ENCODE measurements around the gene LEF1.

DNA sequence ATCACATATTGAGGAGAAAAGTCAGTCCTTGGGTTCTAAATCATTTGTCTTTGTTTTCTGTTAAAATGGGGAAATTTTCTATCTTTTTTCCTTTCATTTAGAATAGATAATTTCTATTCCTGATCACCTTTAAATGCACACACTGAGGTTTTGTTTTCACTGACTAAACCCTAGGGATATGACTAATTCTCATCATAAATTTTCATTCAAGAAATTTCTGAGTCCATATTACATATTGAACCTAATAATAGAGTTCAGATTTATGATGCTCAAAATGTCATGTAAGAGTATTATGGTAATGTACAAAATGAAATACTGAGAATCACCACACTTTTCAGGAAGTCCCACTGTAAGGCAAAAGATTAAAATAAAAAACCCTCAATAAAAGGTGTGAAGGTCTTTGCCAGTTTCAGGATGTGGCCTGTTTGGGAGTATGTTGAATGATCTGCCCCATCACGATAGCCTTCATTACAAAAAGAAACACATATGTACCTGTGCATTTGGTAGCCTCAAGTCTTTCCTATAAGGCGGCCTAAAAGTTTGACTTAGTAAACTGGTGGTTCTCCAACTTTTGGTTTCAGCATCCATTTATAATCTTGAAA is 49.4 kb downstream of the LEF1 start:
- TF ChIP-seq, protein P1, sequence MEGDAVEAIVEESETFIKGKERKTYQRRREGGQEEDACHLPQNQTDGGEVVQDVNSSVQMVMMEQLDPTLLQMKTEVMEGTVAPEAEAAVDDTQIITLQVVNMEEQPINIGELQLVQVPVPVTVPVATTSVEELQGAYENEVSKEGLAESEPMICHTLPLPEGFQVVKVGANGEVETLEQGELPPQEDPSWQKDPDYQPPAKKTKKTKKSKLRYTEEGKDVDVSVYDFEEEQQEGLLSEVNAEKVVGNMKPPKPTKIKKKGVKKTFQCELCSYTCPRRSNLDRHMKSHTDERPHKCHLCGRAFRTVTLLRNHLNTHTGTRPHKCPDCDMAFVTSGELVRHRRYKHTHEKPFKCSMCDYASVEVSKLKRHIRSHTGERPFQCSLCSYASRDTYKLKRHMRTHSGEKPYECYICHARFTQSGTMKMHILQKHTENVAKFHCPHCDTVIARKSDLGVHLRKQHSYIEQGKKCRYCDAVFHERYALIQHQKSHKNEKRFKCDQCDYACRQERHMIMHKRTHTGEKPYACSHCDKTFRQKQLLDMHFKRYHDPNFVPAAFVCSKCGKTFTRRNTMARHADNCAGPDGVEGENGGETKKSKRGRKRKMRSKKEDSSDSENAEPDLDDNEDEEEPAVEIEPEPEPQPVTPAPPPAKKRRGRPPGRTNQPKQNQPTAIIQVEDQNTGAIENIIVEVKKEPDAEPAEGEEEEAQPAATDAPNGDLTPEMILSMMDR (IDR thresholded peaks at IDR 0.05): no peak
- no peak for TF ChIP-seq EZH2 (IDR thresholded peaks at IDR 0.05; ENCODE audit: borderline replicate concordance, insufficient read depth, low read depth, low read length, poor library complexity, severe bottlenecking)

Measured in B cell (primary cell).